Upper lobe of right lung (tissue), 1 donor: ENCODE results near the gene PHAF1. TPM values are rescaled to one million over a fixed set of nuclear protein-coding genes. Genes with fewer than 3 reads are reported as not detected.

ENCODE experiments used
- ATAC-seq: fragments of 200-7000 bp; cut with Tn5 transposase; one replicate; pipeline ENCODE4 v1.9.1; 2020; ENCODE audit warnings: mild to moderate bottlenecking, moderate library complexity
- DNase-seq: peaks from one replicate; pipeline ENCODE4 v3.0.0-alpha.2; 2020
- H3K27ac ChIP-seq: fragments of 200-600 bp; one replicate; pipeline ENCODE4 v1.8.0; 2022
- H3K27me3 ChIP-seq: fragments of 200-600 bp; one replicate; pipeline ENCODE4 v1.8.0; 2022; ENCODE audit warnings: mild to moderate bottlenecking
- H3K36me3 ChIP-seq: fragments of 200-600 bp; one replicate; pipeline ENCODE4 v1.8.0; 2022
- H3K4me1 ChIP-seq: fragments of 200-600 bp; one replicate; pipeline ENCODE4 v1.8.0; 2022
- H3K4me3 ChIP-seq: fragments of 200-600 bp; one replicate; pipeline ENCODE4 v1.8.0; 2022; ENCODE audit warnings: mild to moderate bottlenecking
- H3K9me3 ChIP-seq: fragments of 200-600 bp; one replicate; pipeline ENCODE4 v1.8.0; 2022
- intact Hi-C: fragments of 100-400 bp; cut with DNase I; formaldehyde crosslinking; loops from one replicate; pipeline ENCODE4 v1.11.0; 2022
- total RNA-seq: library from RNA; stranded (reverse); fragmentation: NEBNext Ultra II Directional; extraction: Animal tissue kit (Norgen Biotek cat#: 25700); gene quantifications from one replicate; pipeline ENCODE4 v1.2.1, GENCODE V29; 2021
- TF ChIP-seq, protein P1 (sequence below): fragments of 200-600 bp; IDR thresholded peaks from one replicate; pipeline ENCODE4 v1.8.0; 2022; ENCODE audit warnings: antibody characterized with exemption
- donor health status: DM: no; HTN: yes; CAD: no; lungs with severe emphysema.

The PHAF1 gene
- total RNA-seq, 1 donor from 2014 or later = 16.4 TPM

DNA sequence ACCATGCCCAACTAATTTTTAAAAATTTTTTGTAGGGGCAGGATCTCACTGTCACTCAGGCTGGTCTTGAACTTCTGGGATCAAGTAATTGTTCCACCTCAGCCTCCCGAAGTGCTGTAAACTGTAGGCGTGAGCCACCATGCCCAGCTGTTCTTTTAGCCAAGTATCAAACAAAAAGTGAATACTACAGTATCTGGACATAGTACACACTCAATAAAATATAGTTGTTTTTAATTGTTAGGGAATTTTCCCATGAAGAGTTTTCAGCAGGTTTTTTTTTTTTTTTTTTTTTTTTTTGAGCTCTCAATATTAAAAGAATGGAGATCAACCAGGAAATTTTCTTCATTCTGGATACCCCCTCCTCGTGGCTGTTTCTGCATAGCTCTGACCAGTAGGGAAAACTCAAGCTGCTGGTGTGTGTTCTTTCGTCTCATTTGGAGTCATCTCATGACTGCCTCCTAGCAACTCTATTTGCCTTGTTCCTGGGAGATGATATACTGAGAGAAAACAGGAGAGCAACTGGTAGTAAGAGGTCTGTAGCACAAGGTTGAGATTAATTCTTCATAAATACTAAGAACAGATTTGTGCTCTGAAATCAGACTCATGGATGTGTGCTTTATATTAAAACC is 16.5 kb upstream of the PHAF1 start:
- intact Hi-C loops = no loop called here
- no peak for ATAC-seq
- no peaks in the 10 kb centered on the region for H3K27me3 ChIP-seq

DNA sequence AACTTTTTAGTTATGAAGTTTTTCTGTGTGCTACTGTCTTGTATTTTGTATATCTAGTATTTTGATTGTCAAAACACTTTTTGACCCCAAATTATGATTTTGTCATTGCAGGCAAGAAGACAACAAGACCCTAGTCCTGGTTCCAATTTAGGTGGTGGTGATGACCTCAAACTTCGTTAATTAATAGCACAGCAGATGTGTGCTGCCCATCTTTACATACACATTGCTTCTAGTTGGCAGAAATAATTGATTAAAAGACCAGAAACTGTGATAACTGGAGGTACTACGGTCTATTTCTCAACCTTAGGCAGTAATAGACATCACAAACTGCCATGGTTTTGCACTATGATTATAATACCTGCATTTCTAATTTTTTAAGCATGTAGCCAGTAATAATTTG is 11.1 kb upstream of the PHAF1 start:
- intact Hi-C loops = no loop called here
- peaks cover 16% of the 10 kb centered on the region for H3K36me3 ChIP-seq
- DNase-seq = no peak
- H3K27me3 ChIP-seq = no peaks in the 10 kb centered on the region
- no peak overlapping the region for H3K27ac ChIP-seq
- H3K4me3 ChIP-seq = no peak overlapping the region
- TF ChIP-seq, protein P1, sequence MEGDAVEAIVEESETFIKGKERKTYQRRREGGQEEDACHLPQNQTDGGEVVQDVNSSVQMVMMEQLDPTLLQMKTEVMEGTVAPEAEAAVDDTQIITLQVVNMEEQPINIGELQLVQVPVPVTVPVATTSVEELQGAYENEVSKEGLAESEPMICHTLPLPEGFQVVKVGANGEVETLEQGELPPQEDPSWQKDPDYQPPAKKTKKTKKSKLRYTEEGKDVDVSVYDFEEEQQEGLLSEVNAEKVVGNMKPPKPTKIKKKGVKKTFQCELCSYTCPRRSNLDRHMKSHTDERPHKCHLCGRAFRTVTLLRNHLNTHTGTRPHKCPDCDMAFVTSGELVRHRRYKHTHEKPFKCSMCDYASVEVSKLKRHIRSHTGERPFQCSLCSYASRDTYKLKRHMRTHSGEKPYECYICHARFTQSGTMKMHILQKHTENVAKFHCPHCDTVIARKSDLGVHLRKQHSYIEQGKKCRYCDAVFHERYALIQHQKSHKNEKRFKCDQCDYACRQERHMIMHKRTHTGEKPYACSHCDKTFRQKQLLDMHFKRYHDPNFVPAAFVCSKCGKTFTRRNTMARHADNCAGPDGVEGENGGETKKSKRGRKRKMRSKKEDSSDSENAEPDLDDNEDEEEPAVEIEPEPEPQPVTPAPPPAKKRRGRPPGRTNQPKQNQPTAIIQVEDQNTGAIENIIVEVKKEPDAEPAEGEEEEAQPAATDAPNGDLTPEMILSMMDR = no peak
- no peak for ATAC-seq
- no peaks in the 10 kb centered on the region for H3K9me3 ChIP-seq
- no peaks in the 10 kb centered on the region for H3K4me1 ChIP-seq

More for the DNA sequence above, 16.5 kb upstream of the PHAF1 start:
- TF ChIP-seq, protein P1 = no peak
- no peak for DNase-seq
- Histone ChIP-seq H3K4me1 (no peaks in the 10 kb centered on the region), H3K36me3 (peaks cover 13% of the 10 kb centered on the region), H3K27ac (no peak overlapping the region), H3K9me3 (no peaks in the 10 kb centered on the region), H3K4me3 (no peak overlapping the region)

GRCh38 chr16:67100569-67101310 is 9.0 kb upstream of the PHAF1 start:
- Histone ChIP-seq H3K4me3 (no peak overlapping the region), H3K36me3 (peaks cover 14% of the 10 kb centered on the region), H3K27ac (no peak overlapping the region), H3K9me3 (no peaks in the 10 kb centered on the region), H3K27me3 (no peaks in the 10 kb centered on the region), H3K4me1 (peaks cover 13% of the 10 kb centered on the region)
- TF ChIP-seq, protein P1 = peak; percentile 14
- DNase-seq (no peak), ATAC-seq (no peak)
- intact Hi-C loops = no loop called here

DNA sequence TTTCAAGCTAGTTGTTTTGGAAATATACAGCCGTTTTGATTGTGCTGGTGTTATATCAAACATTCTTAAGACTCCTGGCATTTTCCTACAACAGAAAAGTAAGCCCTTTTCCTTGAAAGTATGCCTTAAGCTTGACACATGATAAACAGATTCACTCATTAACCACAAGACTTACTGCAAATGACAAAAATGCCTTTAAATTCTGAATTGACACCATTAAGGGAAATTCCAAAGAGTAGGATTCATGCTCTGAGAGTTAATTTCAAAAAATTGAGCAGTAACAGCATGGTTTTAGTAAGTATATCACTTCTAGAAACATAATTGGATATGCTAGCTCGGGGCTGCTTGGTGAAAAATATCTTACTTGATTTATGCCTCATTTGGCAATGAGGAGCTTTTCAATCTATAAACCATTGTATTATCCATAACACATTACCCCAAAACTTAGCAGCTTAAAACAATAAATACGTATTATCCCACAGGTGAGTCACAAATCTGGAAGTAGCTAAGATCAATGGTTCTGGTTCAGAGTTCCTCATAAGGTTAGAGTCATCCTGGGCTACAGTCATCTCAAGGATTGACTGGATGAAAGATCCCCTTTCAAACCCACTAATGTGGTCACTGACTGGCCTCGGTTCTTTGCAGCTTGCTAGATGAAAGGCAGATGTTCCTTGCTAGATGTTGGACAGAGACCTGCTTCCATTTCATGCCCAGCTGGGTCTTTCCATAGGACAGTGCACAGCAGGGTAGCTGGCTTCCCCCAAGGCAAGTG is 8.2 kb upstream of the PHAF1 start:
- no peaks in the 10 kb centered on the region for H3K9me3 ChIP-seq
- TF ChIP-seq, protein P1 = no peak
- no peaks in the 10 kb centered on the region for H3K27me3 ChIP-seq
- H3K36me3 ChIP-seq = peaks cover 14% of the 10 kb centered on the region
- ATAC-seq = no peak
- no peak overlapping the region for H3K4me3 ChIP-seq
- H3K27ac ChIP-seq = no peak overlapping the region
- DNase-seq = no peak
- intact Hi-C loops = no loop called here
- H3K4me1 ChIP-seq = peaks cover 14% of the 10 kb centered on the region

GRCh38 chr16:67104061-67104460 is 5.7 kb upstream of the PHAF1 start:
- no peaks in the 10 kb centered on the region for H3K9me3 ChIP-seq
- ATAC-seq (peak; percentile 66), DNase-seq (no peak)
- peaks cover 8% of the 10 kb centered on the region for H3K36me3 ChIP-seq
- intact Hi-C loops = no loop called here
- H3K27me3 ChIP-seq = no peaks in the 10 kb centered on the region
- H3K4me3 ChIP-seq = no peak overlapping the region
- TF ChIP-seq, protein P1 = peak; percentile 27
- peaks cover 14% of the 10 kb centered on the region for H3K4me1 ChIP-seq
- H3K27ac ChIP-seq = no peak overlapping the region
